Superior temporal gyrus (tissue), 1 donor: ENCODE measurements around the gene ATOSB.
A peak's percentile ranks its signal among the peaks of the same experiment; 100 is the strongest.

Experiments
- DNase-seq: peaks from one replicate; pipeline ENCODE4 v3.0.0-alpha.2; 2016; ENCODE audit errors: extremely low spot score

The ATOSB gene

DNA sequence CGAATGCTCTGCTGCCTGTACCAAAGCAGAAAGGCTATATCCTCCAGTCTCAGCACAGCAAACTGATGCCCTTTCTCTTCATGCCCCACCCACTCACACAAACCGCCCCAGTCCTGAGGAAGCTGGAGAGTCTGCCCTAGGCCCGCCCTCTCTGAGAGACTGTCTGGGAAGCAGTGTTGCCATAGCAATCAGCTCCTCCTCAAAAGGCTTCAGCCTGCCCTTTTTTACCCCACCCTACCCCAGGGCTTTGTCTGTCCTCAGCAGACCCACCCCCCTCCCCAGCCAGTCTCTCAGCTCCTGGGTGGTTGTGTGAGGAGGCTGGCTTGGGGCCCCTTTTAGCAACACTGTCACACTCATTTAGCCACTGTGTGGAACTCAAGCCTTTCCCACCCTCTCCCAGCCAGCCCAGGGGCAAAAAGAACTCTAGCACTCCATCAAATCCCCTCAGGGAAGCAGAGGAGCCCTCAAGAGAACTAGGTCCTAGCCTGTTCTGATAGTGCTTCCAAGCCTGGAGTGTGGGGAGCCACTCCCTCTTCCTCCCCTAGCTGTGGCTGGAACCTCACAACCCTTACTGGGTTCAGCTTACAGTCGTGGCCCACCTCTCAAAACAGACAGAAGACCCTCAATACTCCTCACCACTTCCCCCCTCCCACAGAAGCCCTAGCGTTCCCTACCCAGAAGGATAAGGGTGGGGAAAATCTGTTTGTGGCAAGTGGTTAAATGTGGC lies 1.4 kb downstream of the ATOSB start:
- DNase-seq: peak; percentile 44

DNA sequence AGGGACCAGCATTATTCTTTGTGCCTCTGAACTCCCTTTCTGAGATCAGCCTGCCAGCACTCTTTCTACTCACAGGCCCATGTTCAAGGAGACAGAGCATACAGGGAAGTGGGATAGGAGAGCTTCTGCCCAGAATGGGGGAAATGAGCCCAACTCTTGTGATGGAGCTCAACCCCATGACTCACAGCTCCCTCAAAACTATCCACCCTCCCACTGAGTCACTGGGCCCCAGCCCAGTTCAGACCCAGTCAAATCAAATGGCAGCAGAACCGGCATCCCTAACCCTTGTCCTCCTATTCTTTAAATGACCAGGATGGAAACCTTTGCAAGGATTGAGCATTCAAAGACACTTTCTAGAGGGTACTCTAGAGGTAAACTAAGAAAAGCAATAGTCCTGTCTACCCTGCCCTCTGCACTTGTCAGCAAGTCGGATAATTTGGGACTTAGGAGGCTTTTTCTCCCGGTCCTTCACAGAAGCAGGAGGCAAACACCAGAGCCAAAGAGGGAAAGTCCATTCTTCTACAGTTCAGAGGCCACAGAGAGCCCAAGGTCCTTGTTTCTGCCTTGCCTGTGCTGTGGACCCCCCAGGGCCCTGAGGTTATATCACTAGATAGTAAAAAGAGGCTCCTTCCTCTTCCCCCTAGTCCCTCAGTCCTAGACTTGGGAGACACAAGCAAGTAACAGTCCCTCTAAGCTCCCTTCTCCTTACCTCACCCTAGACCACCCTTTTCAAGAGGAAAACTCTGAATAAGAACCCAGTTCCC lies 3.2 kb downstream of the ATOSB start:
- DNase-seq: no peak

GRCh38 chr9:35111001-35111933 lies 4.4 kb downstream of the ATOSB start:
- peak; percentile 98 for DNase-seq

DNA sequence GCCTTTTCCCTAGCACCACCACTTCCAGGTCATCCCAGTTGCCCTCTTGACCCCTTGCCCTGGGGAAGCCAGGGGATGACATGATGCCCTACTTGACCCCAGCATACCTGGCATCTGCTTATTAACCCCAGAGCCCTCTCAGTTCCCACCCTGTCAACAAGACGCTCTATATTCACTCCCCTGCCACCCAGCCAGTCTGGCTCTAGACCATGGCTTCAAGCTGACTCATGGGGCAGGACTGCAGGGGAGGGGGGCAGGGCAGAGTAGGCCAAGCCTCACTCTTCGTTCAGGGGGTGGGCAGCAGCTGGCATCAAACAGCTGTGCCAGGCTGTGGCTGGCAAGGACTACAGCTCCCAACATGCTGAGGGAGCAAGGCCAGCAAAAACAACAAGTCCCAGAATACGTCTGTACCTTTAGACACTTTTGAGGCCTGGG lies 5.3 kb downstream of the ATOSB start:
- DNase-seq: peak; percentile 72

DNA sequence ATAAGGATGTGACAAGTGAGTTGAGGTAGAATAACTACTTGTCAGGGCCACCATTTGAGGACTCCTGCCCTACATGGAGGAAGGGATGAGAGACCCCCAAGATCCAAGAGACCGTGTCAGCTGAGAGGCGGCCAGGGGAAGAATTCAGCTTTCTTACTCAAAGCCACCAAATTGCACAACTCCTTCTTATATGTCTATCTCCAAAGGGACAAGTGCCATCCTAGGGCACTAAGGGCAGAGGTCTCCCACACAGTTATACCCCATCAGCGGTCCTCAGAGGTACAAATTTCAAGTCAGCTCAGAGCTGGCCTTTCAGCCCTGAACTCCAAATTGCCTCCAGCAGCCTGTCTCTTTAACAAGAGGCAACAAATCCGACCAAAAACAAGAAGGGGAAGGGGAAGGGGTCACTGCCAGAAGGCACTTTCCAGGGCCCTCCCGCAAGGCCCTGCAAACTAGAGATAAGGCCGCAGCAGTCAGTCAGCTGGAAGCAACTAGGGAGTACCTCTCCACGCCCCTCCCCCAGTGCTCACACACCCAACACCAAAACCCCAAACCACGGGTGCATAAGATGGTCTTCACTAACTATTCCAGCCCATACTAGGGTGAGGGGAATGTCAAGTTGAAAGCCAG lies 6.6 kb downstream of the ATOSB start:
- no peak for DNase-seq

DNA sequence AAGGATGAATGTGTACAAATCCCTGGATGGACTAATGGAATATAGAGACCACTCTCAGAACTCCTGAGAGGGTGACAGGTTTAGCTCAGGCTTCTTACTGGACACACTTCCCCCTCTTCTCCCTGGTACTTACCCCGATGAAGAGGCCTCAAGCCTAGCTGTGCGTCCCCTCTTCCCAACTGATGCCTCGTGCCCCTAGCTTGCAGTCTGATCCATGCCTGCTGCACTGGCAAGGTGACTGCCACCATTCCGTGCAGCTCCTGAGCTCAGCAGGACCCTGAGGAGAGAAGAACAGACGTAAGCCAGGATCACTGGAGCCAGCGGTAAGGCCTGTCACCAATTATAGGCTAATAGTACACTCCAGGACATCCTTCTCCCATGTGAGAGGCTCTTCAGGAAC lies 7.2 kb downstream of the ATOSB start:
- DNase-seq: no peak

- no peak for DNase-seq
These were observed 8.1 kb downstream of the ATOSB start for GRCh38 chr9:35107297-35108290.

DNA sequence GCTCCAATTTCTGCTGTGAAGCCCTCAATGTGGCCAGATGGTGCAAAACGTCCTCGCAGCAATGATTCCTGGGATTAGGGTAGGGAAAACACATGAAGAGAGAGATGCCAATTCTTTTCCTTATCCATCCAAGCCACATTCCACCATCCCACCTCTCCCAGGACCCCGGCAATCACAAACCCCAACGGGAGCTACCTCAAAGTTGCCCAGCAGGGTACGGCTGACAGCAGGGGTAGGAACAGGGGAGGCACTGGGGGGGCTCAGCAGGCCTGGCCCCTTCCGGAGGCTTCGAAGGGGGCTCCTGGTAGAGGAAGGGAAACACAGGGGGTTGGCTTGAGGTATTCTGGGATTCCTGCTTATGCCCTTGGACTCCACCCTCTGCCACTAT lies 9.3 kb downstream of the ATOSB start:
- DNase-seq: no peak

DNA sequence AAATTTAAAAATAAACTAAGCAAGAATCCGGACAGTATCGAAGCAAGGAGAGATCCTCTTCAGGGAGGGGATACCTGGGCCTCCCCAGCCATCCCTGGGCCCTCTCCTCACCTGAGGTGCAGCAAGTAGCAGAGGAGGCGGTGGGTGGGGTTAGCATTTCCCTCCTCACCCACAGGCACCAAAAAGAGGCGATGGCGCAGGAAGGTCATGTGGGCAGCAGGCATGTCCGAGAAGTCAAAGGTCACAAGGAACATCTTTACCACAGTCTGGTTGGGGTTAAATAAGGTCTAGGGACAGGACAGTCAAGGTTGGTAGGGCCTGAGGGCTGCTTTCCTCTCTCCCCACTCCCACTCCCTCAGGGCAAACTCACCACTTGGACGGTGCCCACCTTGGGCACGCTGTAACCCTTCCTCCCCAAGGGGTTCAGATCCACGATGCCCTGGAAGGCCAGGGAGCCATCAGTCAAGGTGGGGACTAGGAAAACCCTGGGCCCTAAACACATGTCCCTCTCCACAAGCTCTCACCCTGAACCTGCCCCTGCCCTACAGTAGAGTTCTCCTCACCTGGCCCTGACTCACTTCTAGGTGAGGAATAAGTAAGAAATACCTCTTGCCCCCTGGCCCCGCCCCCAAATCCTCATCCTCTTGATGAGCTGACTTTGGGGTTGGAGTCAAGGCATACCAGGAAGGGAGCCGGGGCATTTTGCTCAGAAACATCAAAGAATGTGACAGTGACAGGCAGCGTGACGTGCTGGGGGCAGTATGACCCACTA lies 9.9 kb downstream of the ATOSB start:
- no peak for DNase-seq

GRCh38 chr9:35105126-35105525 lies 10.5 kb downstream of the ATOSB start:
- DNase-seq: no peak

DNA sequence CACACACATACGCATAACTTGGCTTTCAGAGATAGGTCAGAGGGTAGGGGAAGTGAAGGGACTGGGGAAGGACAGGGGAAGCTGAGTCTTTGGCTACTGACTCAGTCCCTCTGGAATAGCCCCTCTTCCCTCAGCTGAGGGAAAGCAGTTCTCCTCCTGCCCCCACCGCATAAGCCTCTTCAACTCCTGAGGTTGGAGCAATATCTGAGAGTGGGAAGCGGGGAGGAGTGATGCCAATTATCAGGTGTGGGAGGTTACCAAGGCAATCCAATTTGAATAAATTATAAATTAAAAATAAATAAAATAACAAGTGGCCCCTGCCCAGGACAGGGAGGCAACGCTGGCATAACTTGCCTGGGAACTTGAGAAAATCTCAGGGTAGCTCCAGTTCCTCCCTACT lies 11.1 kb downstream of the ATOSB start:
- no peak for DNase-seq

- DNase-seq: no peak
These were observed 11.9 kb downstream of the ATOSB start for GRCh38 chr9:35103660-35104191.

GRCh38 chr9:35102769-35103659 lies 12.6 kb downstream of the ATOSB start, which contains the start of gene STOML2:
Gene STOML2 (minus strand): TSS chr9:35103131. CDS start chr9:35103094, 37 bp downstream.
- peak; percentile 98 for DNase-seq

- no peak for DNase-seq
These were observed 13.2 kb downstream of the ATOSB start for GRCh38 chr9:35102465-35102768.

DNA sequence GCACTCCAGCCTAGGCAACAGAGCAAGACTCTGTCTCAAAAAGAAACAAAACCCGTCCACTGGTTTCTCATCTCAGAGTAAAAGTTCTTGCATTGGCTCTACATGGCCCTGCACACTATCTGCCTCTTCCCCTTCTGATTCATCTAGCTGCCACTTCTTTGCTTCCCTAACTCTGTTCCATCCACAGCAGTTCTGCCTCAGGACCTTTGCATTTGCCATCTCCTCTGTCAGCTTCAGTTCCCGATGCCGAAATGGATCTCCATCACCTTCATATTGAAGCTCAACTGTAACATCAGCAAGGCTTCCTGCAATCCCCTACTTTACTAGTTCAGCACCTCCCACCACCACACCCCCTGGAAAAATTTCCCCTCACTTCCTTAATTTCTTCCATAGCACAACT lies 18.1 kb downstream of the ATOSB start:
- no peak for DNase-seq

DNA sequence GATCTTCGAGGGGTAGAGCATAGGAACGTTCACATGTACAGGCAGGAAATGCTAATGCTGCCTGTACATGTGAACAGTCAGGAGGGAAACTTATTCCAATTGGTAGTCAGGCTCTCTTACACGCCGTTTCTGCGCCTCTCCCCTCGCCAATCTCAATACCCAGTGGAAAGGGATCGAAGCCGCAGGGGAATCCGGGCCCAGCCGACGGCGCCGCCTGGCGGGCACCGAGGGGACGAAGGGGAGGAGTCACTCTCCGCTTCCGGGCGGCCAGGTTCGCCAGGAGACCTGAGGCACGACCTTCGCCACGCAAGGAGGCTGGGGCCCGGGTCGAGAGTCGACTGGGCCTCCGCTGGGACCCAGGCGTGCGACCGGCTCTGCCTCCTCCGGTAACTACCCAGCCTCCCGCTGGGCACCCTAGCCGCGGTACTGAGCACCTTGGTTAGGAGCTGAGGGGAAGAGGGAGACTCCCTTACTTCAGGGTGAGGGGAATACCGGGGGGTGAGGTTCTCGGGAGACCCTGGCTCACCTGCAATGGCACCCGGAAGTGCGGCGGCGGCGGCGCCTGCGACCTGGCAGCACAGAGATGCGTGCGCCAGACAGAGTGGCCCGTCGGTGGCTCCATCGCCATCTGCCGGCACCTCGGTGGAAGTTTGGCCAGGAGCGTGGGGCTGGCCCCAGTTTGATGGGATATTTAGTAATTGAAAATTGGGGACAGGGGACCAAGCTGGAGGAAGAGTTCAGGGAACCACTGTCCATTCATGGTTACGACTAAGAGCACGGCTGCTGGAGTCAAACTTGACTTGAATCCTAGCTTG lies 19.4 kb downstream of the ATOSB start, which contains the start of gene PIGO:
PIGO (minus strand) TSS at position 557 of the 815 bp plus-strand sequence. CDS start 1,026 bp downstream, outside the sequence.
- DNase-seq: peak; percentile 86

DNA sequence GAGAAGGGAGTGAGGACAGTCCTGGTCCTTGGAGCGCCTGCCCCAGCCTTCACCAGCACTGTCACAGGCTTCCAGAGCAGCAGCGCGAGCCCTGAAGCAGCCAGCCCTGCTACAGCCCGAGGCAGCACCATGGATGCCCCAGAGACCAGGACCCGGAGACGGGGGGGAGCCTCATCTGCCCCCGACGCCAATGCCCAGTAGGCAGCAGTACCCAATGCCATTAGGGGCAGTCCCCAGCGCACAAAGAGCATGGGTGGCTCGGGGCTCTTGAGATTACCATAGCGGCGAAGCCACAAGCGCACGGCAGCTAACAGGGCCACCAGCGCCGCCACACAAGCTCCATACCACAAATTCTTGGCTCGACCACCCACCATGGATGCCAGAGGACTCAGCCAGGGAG lies 24.1 kb downstream of the ATOSB start:
- DNase-seq: no peak
